Measurements from ENCODE around the gene FLT4. TPM values are rescaled to one million over a fixed set of nuclear protein-coding genes. Genes with fewer than 3 reads are reported as not detected.
"Not testable (repeated sequence)": the region's sequence is repeated elsewhere in the genome, so short reads cannot be mapped to it uniquely, and the experiment has no call there.

Gene FLT4
- total and polyA plus RNA-seq, 8 donors: 0.79 to 6.8 (median 2.1) TPM

GRCh38 chr5:180668835-180669596 lies 19.6 kb upstream of the FLT4 start:
- TF ChIP-seq, protein P1, sequence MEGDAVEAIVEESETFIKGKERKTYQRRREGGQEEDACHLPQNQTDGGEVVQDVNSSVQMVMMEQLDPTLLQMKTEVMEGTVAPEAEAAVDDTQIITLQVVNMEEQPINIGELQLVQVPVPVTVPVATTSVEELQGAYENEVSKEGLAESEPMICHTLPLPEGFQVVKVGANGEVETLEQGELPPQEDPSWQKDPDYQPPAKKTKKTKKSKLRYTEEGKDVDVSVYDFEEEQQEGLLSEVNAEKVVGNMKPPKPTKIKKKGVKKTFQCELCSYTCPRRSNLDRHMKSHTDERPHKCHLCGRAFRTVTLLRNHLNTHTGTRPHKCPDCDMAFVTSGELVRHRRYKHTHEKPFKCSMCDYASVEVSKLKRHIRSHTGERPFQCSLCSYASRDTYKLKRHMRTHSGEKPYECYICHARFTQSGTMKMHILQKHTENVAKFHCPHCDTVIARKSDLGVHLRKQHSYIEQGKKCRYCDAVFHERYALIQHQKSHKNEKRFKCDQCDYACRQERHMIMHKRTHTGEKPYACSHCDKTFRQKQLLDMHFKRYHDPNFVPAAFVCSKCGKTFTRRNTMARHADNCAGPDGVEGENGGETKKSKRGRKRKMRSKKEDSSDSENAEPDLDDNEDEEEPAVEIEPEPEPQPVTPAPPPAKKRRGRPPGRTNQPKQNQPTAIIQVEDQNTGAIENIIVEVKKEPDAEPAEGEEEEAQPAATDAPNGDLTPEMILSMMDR (IDR thresholded peaks at IDR 0.05): no peak
- no peaks in the 10 kb centered on the region for H3K36me3 ChIP-seq
- WGBS, 2 donors: 65 to 75% methylated on average over 17 of the region's 17 CpGs
- H3K27me3 ChIP-seq: no peaks in the 10 kb centered on the region
- ATAC-seq: no peak
- H3K27ac ChIP-seq: no peak overlapping the region
- no peaks in the 10 kb centered on the region for H3K4me1 ChIP-seq
- intact Hi-C loops (cut with DNase I): no loop called here
- no peak overlapping the region for H3K4me3 ChIP-seq
- no peak for FAIRE-seq
- no peak for DNase-seq
- H3K9me3 ChIP-seq: no peaks in the 10 kb centered on the region

DNA sequence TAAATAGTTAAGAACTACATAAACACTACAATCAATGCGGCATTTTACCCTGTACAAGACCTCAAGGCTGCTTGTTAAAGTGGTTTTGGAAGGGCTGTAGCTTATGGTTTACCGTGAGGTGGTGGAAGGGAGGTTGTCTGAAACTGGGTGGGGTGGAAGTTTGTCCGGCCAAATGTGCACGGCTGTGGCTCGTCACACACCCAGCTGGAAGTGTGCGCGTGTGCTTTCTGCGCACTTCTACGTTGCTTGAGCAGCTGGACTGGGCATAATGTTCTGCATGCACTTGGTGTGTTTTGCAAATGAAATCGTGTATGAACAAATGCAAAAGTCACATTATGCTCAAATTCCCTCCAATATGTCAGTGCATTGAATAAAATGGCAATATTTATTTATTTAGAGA lies 17.4 kb upstream of the FLT4 start:
- Histone ChIP-seq H3K27me3 (no peaks in the 10 kb centered on the region), H3K4me1 (no peaks in the 10 kb centered on the region), H3K9me3 (no peaks in the 10 kb centered on the region), H3K36me3 (no peaks in the 10 kb centered on the region), H3K27ac (no peak overlapping the region), H3K4me3 (no peak overlapping the region)
- 73 to 81% methylated on average over 10 of the region's 10 CpGs for WGBS, 2 donors
- no peak for FAIRE-seq
- TF ChIP-seq, protein P1 (IDR thresholded peaks at IDR 0.05): no peak
- ATAC-seq: no peak
- no peak for DNase-seq
- intact Hi-C loops (cut with DNase I): no loop called here

GRCh38 chr5:180665682-180666404 lies 16.4 kb upstream of the FLT4 start:
- intact Hi-C loops (cut with DNase I): no loop called here
- ATAC-seq (no peak), FAIRE-seq (no peak), DNase-seq (no peak)
- H3K4me1 ChIP-seq: no peaks in the 10 kb centered on the region
- H3K27me3 ChIP-seq: peaks cover 0 to 3% (median 0%) of the 10 kb centered on the region in 4 donors
- no peak overlapping the region for H3K4me3 ChIP-seq
- no peaks in the 10 kb centered on the region for H3K9me3 ChIP-seq
- H3K36me3 ChIP-seq: no peaks in the 10 kb centered on the region
- TF ChIP-seq, protein P1 (IDR thresholded peaks at IDR 0.05): no peak
- H3K27ac ChIP-seq: no peak overlapping the region
- 73% methylated on average over 22 of the region's 22 CpGs for WGBS, 2 donors

DNA sequence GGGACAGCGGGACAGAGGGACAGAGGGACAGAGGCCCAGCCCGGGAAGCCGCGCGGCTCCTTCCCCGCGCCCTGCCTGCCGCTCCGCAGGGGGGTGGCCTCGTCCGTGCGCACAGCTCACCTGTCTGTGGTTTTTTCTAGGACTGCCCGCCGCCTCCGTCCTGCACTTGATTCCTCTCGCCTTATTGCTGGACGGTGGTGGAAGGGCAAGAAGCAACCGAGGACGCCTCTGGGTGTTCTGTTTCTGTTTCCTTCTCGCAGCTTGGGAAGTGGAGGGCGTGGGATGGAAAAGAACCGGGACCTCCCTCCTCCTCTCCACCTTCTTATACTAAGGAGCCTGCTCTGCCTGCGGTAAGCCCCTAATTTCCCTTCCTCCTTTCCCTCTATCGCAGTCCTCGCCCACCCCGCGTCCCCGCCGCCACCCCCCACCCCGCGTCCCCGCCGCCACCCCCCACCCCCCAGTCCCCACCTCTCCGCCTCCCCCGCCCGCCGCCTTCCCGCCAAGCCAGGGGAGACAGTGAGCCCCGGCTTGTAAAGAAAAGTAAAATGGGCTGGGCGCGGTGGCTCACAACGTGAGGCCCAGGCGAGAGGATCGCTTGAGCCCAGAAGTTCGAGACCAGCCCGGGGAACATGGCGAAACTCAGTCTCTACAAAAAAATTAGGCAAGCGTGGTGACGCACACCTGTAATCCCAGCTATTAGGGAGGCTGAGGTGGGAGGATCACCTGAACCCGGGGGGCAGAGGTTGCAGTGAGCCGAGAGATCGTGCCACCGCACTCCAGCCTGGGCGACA lies 9.6 kb upstream of the FLT4 start:
- Histone ChIP-seq H3K27me3 (peaks cover 0 to 3% (median 0%) of the 10 kb centered on the region in 4 donors), H3K9me3 (no peaks in the 10 kb centered on the region), H3K4me3 (no peak overlapping the region), H3K4me1 (no peaks in the 10 kb centered on the region), H3K36me3 (no peaks in the 10 kb centered on the region), H3K27ac (no peak overlapping the region)
- WGBS, 2 donors: 23 to 35% methylated on average over 44 to 45 of the region's 54 CpGs
- TF ChIP-seq, protein P1 (IDR thresholded peaks at IDR 0.05): no peak
- DNase-seq (no peak), ATAC-seq (no peak), FAIRE-seq (no peak)
- intact Hi-C loops (cut with DNase I): no loop called here

DNA sequence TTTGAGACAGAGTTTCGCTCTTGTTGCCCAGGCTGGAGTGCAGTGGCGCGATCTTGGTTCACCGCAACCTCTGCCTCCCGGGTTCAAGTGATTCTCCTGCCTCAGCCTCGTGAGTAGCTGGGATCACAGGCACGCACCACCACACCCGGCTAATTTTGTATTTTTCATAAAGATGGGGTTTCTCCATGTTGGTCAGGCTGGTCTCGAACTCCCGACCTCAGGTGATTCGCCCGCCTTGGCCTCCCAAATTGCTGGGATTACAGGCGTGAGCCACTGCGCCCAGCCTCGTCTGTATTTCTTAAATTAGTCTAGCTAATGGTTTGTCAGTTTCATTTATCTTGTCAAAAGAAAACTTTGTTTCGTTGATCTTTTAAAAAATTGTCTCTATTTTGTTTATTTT lies 5.8 kb upstream of the FLT4 start:
- H3K27me3 ChIP-seq, H3K4me3 ChIP-seq, FAIRE-seq: not testable (repeated sequence)

More for the DNA sequence above, 5.8 kb upstream of the FLT4 start:
- ATAC-seq; H3K36me3 ChIP-seq; H3K27ac ChIP-seq; H3K4me1 ChIP-seq; intact Hi-C loops (cut with DNase I); DNase-seq; H3K9me3 ChIP-seq: not testable (repeated sequence)
- 77 to 81% methylated on average over 16 of the region's 16 CpGs for WGBS, 2 donors

Data from pancreas (tissue), 10 donors.